Measurements from ENCODE around the gene SPRR2A.
"Not testable (repeated sequence)": the region's sequence is repeated elsewhere in the genome, so short reads cannot be mapped to it uniquely, and the experiment has no call there.

Gene SPRR2A

GRCh38 chr1:153025797-153026196 is 31.5 kb downstream of the SPRR2A start:
- no peak for DNase-seq (ENCODE audit: low read depth in 2 of 2, low spot score in 1 of 2)

GRCh38 chr1:153024413-153024812 is 32.9 kb downstream of the SPRR2A start:
- DNase-seq (ENCODE audit: low read depth in 2 of 2, low spot score in 1 of 2): no peak

- no peak for DNase-seq (ENCODE audit: low read depth in 2 of 2, low spot score in 1 of 2)
These were observed 34.2 kb downstream of the SPRR2A start for GRCh38 chr1:153023109-153023508.

GRCh38 chr1:153022340-153022739 is 35.0 kb downstream of the SPRR2A start:
- DNase-seq (ENCODE audit: low read depth in 2 of 2, low spot score in 1 of 2): not testable (repeated sequence)

GRCh38 chr1:153021829-153022228 is 35.5 kb downstream of the SPRR2A start:
- not testable (repeated sequence) for DNase-seq (ENCODE audit: low read depth in 2 of 2, low spot score in 1 of 2)

- DNase-seq (ENCODE audit: low read depth in 2 of 2, low spot score in 1 of 2): not testable (repeated sequence)
These were observed 46.0 kb downstream of the SPRR2A start for GRCh38 chr1:153011235-153011758.
